Heart right ventricle (tissue), 16 donors: ENCODE results near the gene POLL. TPM values are rescaled to one million over a fixed set of nuclear protein-coding genes. Genes with fewer than 3 reads are reported as not detected.
A peak's percentile ranks its signal among the peaks of the same experiment; 100 is the strongest.

Source experiments
- ATAC-seq, 8 donors: fragments of 200-7000 bp; cut with Tn5 transposase; one replicate each; pipeline ENCODE4 v1.9.1; 2020; ENCODE audit warnings: mild to moderate bottlenecking in 8 of 8, moderate library complexity in 8 of 8, moderate number of reproducible peaks in 1 of 8
- DNase-seq, 2 donors: peaks; one replicate each; pipeline ENCODE4 v3.0.0-alpha.2; 2020
- H3K27ac ChIP-seq, 10 donors: fragments of 200-600 bp; sonication (generic) in 2 of 10; one replicate each; pipeline versions ENCODE4 v1.5.0 to v1.8.0; 2020 to 2022; ENCODE audit warnings: mild to moderate bottlenecking in 3 of 10
- H3K27me3 ChIP-seq, 7 donors: fragments of 200-600 bp; one replicate each; pipeline ENCODE4 v1.8.0; 2021 to 2022; ENCODE audit warnings: mild to moderate bottlenecking in 2 of 7
- H3K36me3 ChIP-seq, 9 donors: fragments of 200-600 bp; sonication (generic) in 1 of 9; one replicate each; pipeline versions ENCODE4 v1.5.0 to v1.8.0; 2020 to 2022; ENCODE audit warnings: mild to moderate bottlenecking in 2 of 9
- H3K4me1 ChIP-seq, 9 donors: fragments of 200-600 bp; sonication (generic) in 1 of 9; one replicate each; pipeline versions ENCODE4 v1.5.0 to v1.8.0; 2020 to 2022; ENCODE audit warnings: mild to moderate bottlenecking in 4 of 9
- H3K4me3 ChIP-seq, 10 donors: fragments of 200-600 bp; sonication (generic) in 2 of 10; one replicate each; pipeline versions ENCODE4 v1.5.0 to v1.8.0; 2020 to 2022; ENCODE audit warnings: mild to moderate bottlenecking in 7 of 10, moderate library complexity in 2 of 10
- H3K9me3 ChIP-seq, 11 donors: fragments of 200-600 bp in 10 of 11; sonication (generic) in 2 of 11; one replicate each; pipeline versions ENCODE4 v1.5.0 to v1.8.0; 2013 to 2022; ENCODE audit warnings: mild to moderate bottlenecking in 2 of 11, control low read depth in 1 of 11, moderate library complexity in 1 of 11
- WGBS, 2 donors: extraction: QIAGEN DNeasy Blood & Tissue Kit; methylation state at CpG; one replicate each; pipeline ENCODE4 v1.1.7; 2013; ENCODE audit warnings: inconsistent platforms in 1 of 2; 5-methylcytosine and 5-hydroxymethylcytosine counted together
- intact Hi-C, 10 donors: fragments of 100-400 bp; cut with DNase I; formaldehyde crosslinking; loops; one replicate each; pipeline versions ENCODE4 v1.11.1 to v1.14.2; 2022
- polyA plus RNA-seq, 2 donors: library from polyadenylated mRNA; stranded (reverse); fragments of 200-250 nt; gene quantifications; one replicate each; pipeline ENCODE4 v1.2.3, GENCODE V29; 2013
- total RNA-seq, 10 donors: library from RNA; stranded (reverse); fragmentation: NEBNext Ultra II Directional in 3 of 10; extraction: Animal tissue kit (Norgen Biotek cat#: 25700) in 3 of 10; gene quantifications; one replicate each; pipeline versions ENCODE4 v1.2.1 to v1.2.4, GENCODE V29; 2021 to 2023
- TF ChIP-seq, protein P1 (sequence below), 9 donors: fragments of 200-600 bp; sonication (generic) in 2 of 9; IDR thresholded peaks; one replicate each; pipeline versions ENCODE4 v1.5.0 to v1.8.0; 2021 to 2022; ENCODE audit warnings: antibody characterized with exemption in 9 of 9, mild to moderate bottlenecking in 5 of 9, moderate library complexity in 1 of 9
- donor health status: Arrhythmogenic right ventricular cardiomyopathy.
- donor health status: ischemic (EF 13 %, LVEDD 7.1; RV severe dilation, severe dysfunction).
- donor health status: healthy with polysubstance abuse.
- donor health status: DM: no; HTN: yes; CAD: no.
- donor health status: DM: no; HTN: no; CAD: no.
- donor health status: ischemic (EF 25% LVEDD 6.9; RV normal size, moderate dysfunction).
- donor health status: ischemic (EF 25% LVEDD 5.7; RV mildly dilated, moderate dysfunction).
- donor health status: healthy.
- donor health status: DM: yes; HTN: yes; CAD: no.
- donor health status: Ischemic cardiomyopathy.
- donor health status: ischemic (EF 35%, LVEDD 5.7; RV mildly dilated, moderate dysfunction).
- donor health status: nonischemic (EF 11% LVEDD 7.7; RV severe dilation, severe dysfunction).
- donor health status: DM: yes; HTN: yes; CAD: no.
- donor health status: PGD.
- donor health status: ischemic (EF 29% LVEDD 5.4; RV normal size, mild dysfunction).
- donor health status: nonischemic (EF 23%, LVEDD 6.1; RV moderate dilation, normal function).

The POLL gene
- total and polyA plus RNA-seq, 12 donors, result 13.1 to 27.9 (median 17.1) TPM

GRCh38 chr10:101568054-101568745 is 19.9 kb downstream of the POLL start:
- H3K4me1 ChIP-seq, result peaks cover 8 to 30% (median 21%) of the 10 kb centered on the region in 9 donors
- DNase-seq (no peak), ATAC-seq (no peak)
- TF ChIP-seq, protein P1, sequence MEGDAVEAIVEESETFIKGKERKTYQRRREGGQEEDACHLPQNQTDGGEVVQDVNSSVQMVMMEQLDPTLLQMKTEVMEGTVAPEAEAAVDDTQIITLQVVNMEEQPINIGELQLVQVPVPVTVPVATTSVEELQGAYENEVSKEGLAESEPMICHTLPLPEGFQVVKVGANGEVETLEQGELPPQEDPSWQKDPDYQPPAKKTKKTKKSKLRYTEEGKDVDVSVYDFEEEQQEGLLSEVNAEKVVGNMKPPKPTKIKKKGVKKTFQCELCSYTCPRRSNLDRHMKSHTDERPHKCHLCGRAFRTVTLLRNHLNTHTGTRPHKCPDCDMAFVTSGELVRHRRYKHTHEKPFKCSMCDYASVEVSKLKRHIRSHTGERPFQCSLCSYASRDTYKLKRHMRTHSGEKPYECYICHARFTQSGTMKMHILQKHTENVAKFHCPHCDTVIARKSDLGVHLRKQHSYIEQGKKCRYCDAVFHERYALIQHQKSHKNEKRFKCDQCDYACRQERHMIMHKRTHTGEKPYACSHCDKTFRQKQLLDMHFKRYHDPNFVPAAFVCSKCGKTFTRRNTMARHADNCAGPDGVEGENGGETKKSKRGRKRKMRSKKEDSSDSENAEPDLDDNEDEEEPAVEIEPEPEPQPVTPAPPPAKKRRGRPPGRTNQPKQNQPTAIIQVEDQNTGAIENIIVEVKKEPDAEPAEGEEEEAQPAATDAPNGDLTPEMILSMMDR (IDR thresholded peaks at IDR 0.05), result no peak
- H3K27ac ChIP-seq, result no peak overlapping the region
- intact Hi-C loops, result loop anchor here in 8 of 10 donors (2.0 to 10.0 kb wide), 8 partner anchors 263 to 355 kb away; no protein-coding TSS in a partner anchor
- H3K4me3 ChIP-seq, result no peak overlapping the region
- peaks cover 7 to 69% (median 54%) of the 10 kb centered on the region in 7 donors for H3K27me3 ChIP-seq
- 84 to 88% methylated on average over 17 of the region's 17 CpGs for whole genome bisulfite sequencing, 2 donors
- H3K9me3 ChIP-seq, result peaks cover 0 to 12% (median 10%) of the 10 kb centered on the region in 11 donors
- H3K36me3 ChIP-seq, result no peaks in the 10 kb centered on the region

- H3K27ac ChIP-seq, result no peak overlapping the region
- H3K4me3 ChIP-seq, result no peak overlapping the region
- TF ChIP-seq, protein P1 (IDR thresholded peaks at IDR 0.05), result no peak
- DNase-seq (no peak), ATAC-seq (no peak)
- intact Hi-C loops, result loop anchor here in 8 of 10 donors (2.0 to 10.0 kb wide), 8 partner anchors 263 to 355 kb away; no protein-coding TSS in a partner anchor
- 67 to 71% methylated on average over 7 of the region's 7 CpGs for WGBS, 2 donors
- H3K4me1 ChIP-seq, result peaks cover 8 to 30% (median 21%) of the 10 kb centered on the region in 9 donors
- H3K9me3 ChIP-seq, result peaks cover 0 to 3% (median 2%) of the 10 kb centered on the region in 11 donors
- peaks cover 7 to 75% (median 55%) of the 10 kb centered on the region in 7 donors for H3K27me3 ChIP-seq
- no peaks in the 10 kb centered on the region for H3K36me3 ChIP-seq
Measured at GRCh38 chr10:101567165-101568006, 20.7 kb downstream of the POLL start.

GRCh38 chr10:101566333-101567164 is 21.5 kb downstream of the POLL start:
- DNase-seq (no peak), ATAC-seq (peak in 1 of 8 donors; percentile 23)
- Histone ChIP-seq H3K4me1 (peaks cover 8 to 30% (median 21%) of the 10 kb centered on the region in 9 donors), H3K9me3 (no peaks in the 10 kb centered on the region), H3K4me3 (peak overlapping the region in 9 of 10 donors; percentile 12 to 42 (median 36)), H3K36me3 (no peaks in the 10 kb centered on the region), H3K27ac (no peak overlapping the region), H3K27me3 (peaks cover 7 to 75% (median 55%) of the 10 kb centered on the region in 7 donors)
- TF ChIP-seq, protein P1 (IDR thresholded peaks at IDR 0.05), result no peak
- WGBS, 2 donors, result 8 to 10% methylated on average over 59 of the region's 59 CpGs
- intact Hi-C loops, result loop anchor here in 8 of 10 donors (5.0 to 10.0 kb wide), 6 partner anchors 262 to 349 kb away; no protein-coding TSS in a partner anchor
